ENCODE results near the gene GMPPA.

DNA sequence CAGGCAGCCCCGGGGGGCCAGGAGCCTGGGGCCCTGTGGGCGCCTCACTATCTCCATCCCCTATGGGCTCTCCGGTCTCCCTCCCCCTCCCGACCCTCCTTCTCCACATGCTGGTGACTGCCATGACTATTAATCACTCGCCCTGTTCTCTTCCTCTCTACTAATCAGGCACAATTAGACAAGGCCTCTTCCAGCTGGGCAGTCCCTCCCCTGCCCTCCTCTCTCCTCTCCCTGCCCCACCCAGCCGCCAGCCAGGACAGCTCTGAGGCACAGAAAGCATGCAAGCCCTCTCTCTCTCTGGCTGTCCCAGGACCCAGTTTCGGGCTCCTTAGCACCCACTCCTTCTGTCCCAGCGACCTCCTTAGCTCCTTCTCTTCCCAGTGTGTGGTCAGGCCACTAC lies 21.4 kb downstream of the GMPPA start:
- TF ChIP-seq POLR2A (IDR thresholded peaks at IDR 0.05; ENCODE audit: low read length) (no peak), GATA1 (IDR thresholded peaks at IDR 0.05; ENCODE audit: low read depth, low read length) (no peak)
